ENCODE results near the gene ZBTB25.
A peak's percentile ranks its signal among the peaks of the same experiment; 100 is the strongest.

The ZBTB25 gene

GRCh38 chr14:64515053-64515452 is 11.4 kb upstream of the ZBTB25 start:
- no peak for DNase-seq

- DNase-seq, result no peak
These were observed 9.6 kb upstream of the ZBTB25 start for GRCh38 chr14:64513271-64513670.

GRCh38 chr14:64510825-64511671 is 7.4 kb upstream of the ZBTB25 start:
- peak; percentile 54 for DNase-seq

GRCh38 chr14:64509036-64509435 is 5.4 kb upstream of the ZBTB25 start:
- no peak for DNase-seq

- DNase-seq, result no peak
These were observed 4.7 kb upstream of the ZBTB25 start for GRCh38 chr14:64508215-64508776.

- DNase-seq, result no peak
These were observed 3.9 kb upstream of the ZBTB25 start for GRCh38 chr14:64507376-64508156.

- DNase-seq, result no peak
These were observed 3.1 kb upstream of the ZBTB25 start for GRCh38 chr14:64506721-64507120.

GRCh38 chr14:64504897-64505794 is 1.5 kb upstream of the ZBTB25 start:
- DNase-seq, result peak; percentile 94

- DNase-seq, result peak; percentile 93
These were observed 765 bp upstream of the ZBTB25 start, which contains the start of gene ZBTB1 for GRCh38 chr14:64504310-64504896. TSS of gene ZBTB1 (plus strand) at chr14:64504770. CDS start at chr14:64521505, 16,735 bp downstream.

GRCh38 chr14:64502887-64503433 is 678 bp downstream of the ZBTB25 start:
- DNase-seq, result peak; percentile 33

GRCh38 chr14:64502456-64502855 is 1.2 kb downstream of the ZBTB25 start:
- DNase-seq, result peak; percentile 34

- peak; percentile 33 for DNase-seq
These were observed 2.0 kb downstream of the ZBTB25 start for GRCh38 chr14:64501411-64502171.

GRCh38 chr14:64500088-64500487 is 3.5 kb downstream of the ZBTB25 start:
- DNase-seq, result no peak

GRCh38 chr14:64496764-64497163 is 6.9 kb downstream of the ZBTB25 start:
- no peak for DNase-seq

GRCh38 chr14:64495252-64495651 is 8.4 kb downstream of the ZBTB25 start:
- DNase-seq, result no peak

GRCh38 chr14:64493455-64493854 is 10.2 kb downstream of the ZBTB25 start:
- DNase-seq, result no peak

- no peak for DNase-seq
These were observed 12.0 kb downstream of the ZBTB25 start for GRCh38 chr14:64491637-64492036.

GRCh38 chr14:64488590-64489099 is 15.0 kb downstream of the ZBTB25 start:
- DNase-seq, result no peak

GRCh38 chr14:64478634-64479250 is 24.9 kb downstream of the ZBTB25 start:
- DNase-seq, result no peak

GRCh38 chr14:64476438-64476837 is 27.2 kb downstream of the ZBTB25 start:
- no peak for DNase-seq

All from left hindlimb (tissue), 1 donor.